Fibroblast of the aortic adventitia (primary cell): Measurements from ENCODE around the gene ITGA2. TPM values are rescaled to one million over a fixed set of nuclear protein-coding genes. Genes with fewer than 3 reads are reported as not detected.

Experiments used
- DNase-seq: peaks from one replicate; pipeline ENCODE4 v3.0.0-alpha.2; 2010; ENCODE audit warnings: low read depth
- H3K4me3 ChIP-seq: 2 replicates; pipeline ENCODE4 v1.5.1; 2011; ENCODE audit warnings: low read depth, mild to moderate bottlenecking, control low read depth, low read length, moderate library complexity
- total RNA-seq: library from RNA; depleted of rRNA; stranded (reverse); fragments of >200 nt; gene quantifications from 2 replicates; pipeline ENCODE4 v1.2.3, GENCODE V29; 2012; ENCODE audit warnings: low replicate concordance
- TF ChIP-seq, protein P1 (sequence below): IDR thresholded peaks from 2 replicates; pipeline ENCODE4 v1.5.1; 2011; ENCODE audit warnings: mild to moderate bottlenecking, low read length, control low read depth, inconsistent platforms; ENCODE audit not compliant: insufficient read depth

The ITGA2 gene
- total RNA-seq, 1 donor = 171 TPM

DNA sequence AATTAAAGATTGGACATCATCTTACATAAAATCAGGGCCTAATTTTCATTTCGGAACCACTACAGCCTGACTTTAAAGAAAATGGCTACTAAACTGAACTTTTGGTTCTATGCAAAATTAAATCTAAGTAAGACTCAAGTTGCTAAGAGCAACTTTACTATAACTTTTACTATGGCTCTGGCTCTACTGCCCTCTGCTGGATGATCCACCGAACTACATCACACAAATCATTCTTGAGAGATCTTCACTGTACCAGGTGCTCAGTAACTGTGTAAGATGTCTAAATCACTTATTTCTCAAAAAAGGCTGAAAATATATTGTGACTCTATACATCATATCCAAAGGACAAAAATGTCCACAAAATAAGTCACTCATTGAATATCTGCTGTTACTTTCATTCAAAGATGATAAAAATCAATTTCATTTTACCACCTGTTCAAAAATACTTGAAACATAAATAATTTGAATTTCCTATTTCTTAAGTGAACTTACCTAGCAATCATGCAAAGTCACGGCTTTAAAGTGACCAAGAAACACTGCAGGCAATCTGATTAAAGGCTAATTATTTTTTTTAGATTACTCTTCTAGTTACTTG, 106.9 kb downstream of the ITGA2 start:
- TF ChIP-seq, protein P1, sequence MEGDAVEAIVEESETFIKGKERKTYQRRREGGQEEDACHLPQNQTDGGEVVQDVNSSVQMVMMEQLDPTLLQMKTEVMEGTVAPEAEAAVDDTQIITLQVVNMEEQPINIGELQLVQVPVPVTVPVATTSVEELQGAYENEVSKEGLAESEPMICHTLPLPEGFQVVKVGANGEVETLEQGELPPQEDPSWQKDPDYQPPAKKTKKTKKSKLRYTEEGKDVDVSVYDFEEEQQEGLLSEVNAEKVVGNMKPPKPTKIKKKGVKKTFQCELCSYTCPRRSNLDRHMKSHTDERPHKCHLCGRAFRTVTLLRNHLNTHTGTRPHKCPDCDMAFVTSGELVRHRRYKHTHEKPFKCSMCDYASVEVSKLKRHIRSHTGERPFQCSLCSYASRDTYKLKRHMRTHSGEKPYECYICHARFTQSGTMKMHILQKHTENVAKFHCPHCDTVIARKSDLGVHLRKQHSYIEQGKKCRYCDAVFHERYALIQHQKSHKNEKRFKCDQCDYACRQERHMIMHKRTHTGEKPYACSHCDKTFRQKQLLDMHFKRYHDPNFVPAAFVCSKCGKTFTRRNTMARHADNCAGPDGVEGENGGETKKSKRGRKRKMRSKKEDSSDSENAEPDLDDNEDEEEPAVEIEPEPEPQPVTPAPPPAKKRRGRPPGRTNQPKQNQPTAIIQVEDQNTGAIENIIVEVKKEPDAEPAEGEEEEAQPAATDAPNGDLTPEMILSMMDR = peak; percentile 83
- H3K4me3 ChIP-seq = no peak overlapping the region
- DNase-seq = peak; percentile 85

DNA sequence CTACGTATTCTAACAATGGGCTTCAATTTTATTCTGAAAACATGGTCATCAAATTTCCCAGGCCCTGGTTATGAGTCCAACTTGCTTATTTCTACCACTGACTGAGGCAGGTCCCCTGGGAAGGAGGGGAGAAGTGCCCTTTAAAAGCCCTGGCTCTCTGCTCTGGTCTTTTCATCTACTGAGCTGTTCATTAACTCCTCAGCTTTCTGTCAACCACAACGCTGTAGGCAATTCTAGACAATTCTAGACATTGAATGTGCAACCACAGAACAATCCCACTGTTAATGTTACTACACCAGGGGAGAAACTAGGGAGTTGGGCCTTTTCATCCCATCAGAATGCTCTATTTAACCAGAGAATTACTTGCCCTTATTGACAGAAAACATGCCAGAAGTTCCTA, 110.4 kb downstream of the ITGA2 start:
- TF ChIP-seq, protein P1 = no peak
- no peak overlapping the region for H3K4me3 ChIP-seq
- no peak for DNase-seq

DNA sequence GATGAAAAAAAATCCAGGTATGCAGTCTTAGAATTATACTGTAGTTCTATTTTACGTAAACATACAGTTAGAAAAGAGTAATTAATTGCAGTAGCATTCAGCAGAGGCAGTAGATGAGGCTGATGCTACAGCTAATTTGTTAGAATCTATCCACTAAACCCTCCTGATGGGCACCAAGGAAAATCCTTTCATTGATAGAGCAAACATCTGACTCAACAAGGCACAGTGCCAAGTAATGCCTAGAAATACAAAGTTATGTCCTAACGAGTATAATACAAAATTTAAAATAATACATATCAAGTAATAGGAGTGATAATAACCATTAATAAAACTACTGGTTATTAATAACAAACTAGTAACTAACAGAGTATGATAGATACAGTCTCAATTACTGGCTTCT, 111.5 kb downstream of the ITGA2 start:
- H3K4me3 ChIP-seq = no peak overlapping the region
- no peak for DNase-seq
- TF ChIP-seq, protein P1 = no peak

DNA sequence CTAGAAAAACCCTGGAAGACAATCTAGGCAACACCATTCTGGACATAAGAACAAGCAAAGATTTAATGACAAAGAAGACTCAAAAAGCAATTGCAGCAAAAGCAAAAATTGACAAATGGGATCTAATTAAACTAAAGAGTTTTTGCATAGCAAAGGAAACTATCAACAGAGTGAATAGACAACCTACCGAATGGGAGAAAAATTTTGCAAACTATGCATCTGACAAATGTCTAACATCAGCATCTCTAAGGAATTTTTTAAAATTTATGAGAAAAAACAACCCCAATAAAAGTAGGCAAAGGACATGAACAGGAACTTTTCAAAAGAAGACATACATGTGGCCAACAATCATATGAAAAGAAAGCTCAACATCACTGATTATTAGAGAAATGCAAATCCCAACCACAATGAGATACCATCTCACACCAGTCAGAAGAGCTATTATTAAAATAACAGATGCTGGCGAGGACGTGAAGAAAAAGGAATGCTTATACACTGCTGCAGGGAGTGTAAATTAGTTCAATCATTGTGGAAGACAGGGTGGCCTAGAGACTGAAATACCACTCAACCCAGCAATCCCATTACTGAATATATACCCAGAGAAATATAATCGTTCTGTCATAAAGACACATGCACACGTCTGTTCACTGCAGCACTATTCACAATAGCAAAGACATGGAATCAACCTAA, 116.6 kb downstream of the ITGA2 start:
- no peak for DNase-seq
- TF ChIP-seq, protein P1 = no peak
- H3K4me3 ChIP-seq = no peak overlapping the region

DNA sequence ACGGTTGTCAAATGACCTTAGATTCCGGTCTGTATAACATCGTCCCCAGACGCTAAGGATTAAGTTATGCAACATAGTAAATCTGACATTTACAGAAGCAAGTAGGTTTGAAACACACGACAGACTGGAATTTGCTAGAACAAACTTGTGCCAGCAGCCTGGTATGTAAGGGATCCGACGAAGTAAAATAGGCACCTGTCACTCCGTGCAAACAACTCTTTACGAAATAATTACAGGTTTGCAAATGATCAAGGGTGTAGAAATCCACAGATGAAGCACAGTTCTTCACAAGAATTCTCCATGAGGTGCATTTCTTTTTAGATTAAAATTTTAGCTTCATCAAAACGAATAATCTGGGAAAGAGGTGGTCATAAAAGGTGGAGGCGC, 119.9 kb downstream of the ITGA2 start:
- peak; percentile 28 for DNase-seq
- TF ChIP-seq, protein P1 = no peak
- H3K4me3 ChIP-seq = peak overlapping the region; percentile 88

DNA sequence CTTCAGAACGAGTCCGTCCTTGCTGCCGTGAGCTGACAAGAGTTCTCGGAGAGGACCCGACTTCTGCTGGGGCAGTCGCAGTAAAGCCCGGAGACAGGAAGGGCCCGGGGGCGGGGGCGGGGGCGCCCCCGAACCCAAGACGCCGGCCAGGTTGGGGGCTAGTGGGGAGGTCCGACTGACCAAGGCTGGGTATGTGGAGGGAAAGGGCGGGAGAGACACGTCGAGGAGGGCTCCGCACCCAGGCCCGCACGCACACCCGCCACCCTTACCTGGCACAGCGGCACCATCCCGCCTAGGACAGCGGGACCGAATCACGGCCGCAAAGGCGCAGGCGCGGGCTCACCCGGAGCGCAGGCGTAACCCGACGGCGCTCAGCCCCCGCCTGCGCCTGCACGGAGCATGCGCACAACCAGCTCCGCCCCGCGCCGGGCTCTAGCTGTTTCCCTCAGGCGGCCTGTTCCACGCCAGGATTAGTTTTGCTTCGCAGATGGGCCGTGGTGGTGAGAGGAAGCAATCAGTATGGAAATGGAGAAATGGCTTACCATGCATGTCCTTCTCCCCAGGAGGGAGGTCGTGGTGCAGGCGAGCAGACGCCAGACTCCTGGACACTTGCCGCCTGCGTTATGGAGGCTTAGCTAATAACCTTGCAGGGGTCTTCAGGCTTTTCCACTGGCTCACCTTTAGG, 120.4 kb downstream of the ITGA2 start, which contains the start of gene MOCS2:
TSS of gene MOCS2 (minus strand) at position 315 of the 685 bp plus-strand sequence. CDS start 2,583 bp downstream, outside the sequence.
- TF ChIP-seq, protein P1 = no peak
- DNase-seq = peak; percentile 89
- peak within 1 kb of the TSS; percentile 88 for H3K4me3 ChIP-seq
